KMS-11 (cell line): ENCODE measurements around the gene MAST4.

Experiments
- H2AFZ ChIP-seq: fragments of 200-600 bp; sonication (generic); 2 replicates; pipeline ENCODE4 v1.6.1; 2016; ENCODE audit warnings: antibody characterized with exemption, mixed run types, low read depth
- H3K27ac ChIP-seq: fragments of 200-600 bp; sonication (generic); 2 replicates; pipeline ENCODE4 v1.6.1; 2016; ENCODE audit warnings: mild to moderate bottlenecking, mixed run types
- H3K27me3 ChIP-seq: fragments of 200-600 bp; sonication (generic); 2 replicates; pipeline ENCODE4 v1.6.1; 2017; ENCODE audit warnings: mild to moderate bottlenecking, low read depth, mixed run types, moderate library complexity; ENCODE audit not compliant: insufficient read depth
- H3K36me3 ChIP-seq: fragments of 200-600 bp; sonication (generic); 2 replicates; pipeline ENCODE4 v1.6.1; 2017; ENCODE audit warnings: mild to moderate bottlenecking, mixed run types; ENCODE audit not compliant: insufficient read depth
- H3K4me1 ChIP-seq: fragments of 200-600 bp; sonication (generic); 2 replicates; pipeline ENCODE4 v1.6.1; 2016; ENCODE audit warnings: mild to moderate bottlenecking, low read depth, mixed run types; ENCODE audit not compliant: poor library complexity, severe bottlenecking
- H3K4me2 ChIP-seq: fragments of 200-600 bp; sonication (generic); 2 replicates; pipeline ENCODE4 v1.7.0; 2016; ENCODE audit warnings: mild to moderate bottlenecking, mixed run types
- H3K4me3 ChIP-seq: fragments of 200-600 bp; sonication (generic); IDR thresholded peaks from 2 replicates; pipeline ENCODE4 v1.6.1; 2017; ENCODE audit warnings: low read depth, low read length, mixed read lengths; ENCODE audit not compliant: insufficient read depth
- H3K79me2 ChIP-seq: fragments of 200-600 bp; sonication (generic); 2 replicates; pipeline ENCODE4 v1.6.1; 2016; ENCODE audit warnings: low read depth, mixed run types; ENCODE audit not compliant: insufficient read depth
- H3K9ac ChIP-seq: fragments of 200-600 bp; sonication (generic); 2 replicates; pipeline ENCODE4 v1.6.1; 2016; ENCODE audit warnings: mild to moderate bottlenecking, mixed run types
- H4K20me1 ChIP-seq: fragments of 200-600 bp; sonication (generic); 2 replicates; pipeline ENCODE4 v1.6.1; 2016; ENCODE audit warnings: mild to moderate bottlenecking, mixed run types; ENCODE audit not compliant: insufficient read depth
- CTCF ChIP-seq: fragments of 200-600 bp; sonication (generic); conservative IDR thresholded peaks from 2 replicates; pipeline ENCODE4 v1.6.1; 2017; ENCODE audit warnings: low read depth, mild to moderate bottlenecking, antibody characterized with exemption, low read length, moderate library complexity, mixed read lengths

Gene MAST4

GRCh38 chr5:67010684-67011409 is 414.7 kb downstream of the MAST4 start:
- Histone ChIP-seq H3K27me3 (no peaks in the 10 kb centered on the region), H3K79me2 (no peaks in the 10 kb centered on the region), H4K20me1 (no peaks in the 10 kb centered on the region), H3K27ac (no peak overlapping the region), H3K4me1 (no peaks in the 10 kb centered on the region), H3K4me2 (no peak overlapping the region), H3K4me3 (no peak overlapping the region), H3K9ac (no peak overlapping the region), H2AFZ (no peak overlapping the region), H3K36me3 (no peaks in the 10 kb centered on the region)
- no peak for TF ChIP-seq CTCF

- H3K27ac ChIP-seq, result no peak overlapping the region
- no peaks in the 10 kb centered on the region for H3K4me1 ChIP-seq
Measured at GRCh38 chr5:67011422-67011821, 415.2 kb downstream of the MAST4 start.

GRCh38 chr5:67012171-67012570 is 416.0 kb downstream of the MAST4 start:
- H3K4me2 ChIP-seq, result no peak overlapping the region
- no peak overlapping the region for H3K27ac ChIP-seq
- no peak overlapping the region for H2AFZ ChIP-seq
- H3K27me3 ChIP-seq, result no peaks in the 10 kb centered on the region
- no peak for TF ChIP-seq CTCF
- no peak overlapping the region for H3K4me3 ChIP-seq
- no peak overlapping the region for H3K9ac ChIP-seq
- H4K20me1 ChIP-seq, result no peaks in the 10 kb centered on the region
- no peaks in the 10 kb centered on the region for H3K79me2 ChIP-seq
- no peaks in the 10 kb centered on the region for H3K4me1 ChIP-seq
- no peaks in the 10 kb centered on the region for H3K36me3 ChIP-seq

More at GRCh38 chr5:67011422-67011821, 415.2 kb downstream of the MAST4 start:
- Histone ChIP-seq H4K20me1 (no peaks in the 10 kb centered on the region), H3K79me2 (no peaks in the 10 kb centered on the region), H3K4me2 (no peak overlapping the region), H2AFZ (no peak overlapping the region), H3K36me3 (no peaks in the 10 kb centered on the region), H3K9ac (no peak overlapping the region), H3K27me3 (no peaks in the 10 kb centered on the region), H3K4me3 (no peak overlapping the region)
- TF ChIP-seq CTCF, result no peak

GRCh38 chr5:67013719-67014118 is 417.5 kb downstream of the MAST4 start:
- Histone ChIP-seq H3K4me2 (no peak overlapping the region), H3K36me3 (no peaks in the 10 kb centered on the region), H3K4me1 (no peaks in the 10 kb centered on the region), H3K9ac (no peak overlapping the region), H2AFZ (no peak overlapping the region), H4K20me1 (no peaks in the 10 kb centered on the region), H3K27me3 (no peaks in the 10 kb centered on the region), H3K4me3 (no peak overlapping the region), H3K27ac (no peak overlapping the region), H3K79me2 (no peaks in the 10 kb centered on the region)
- no peak for TF ChIP-seq CTCF
